Ovary (tissue), 3 donors: Measurements from ENCODE around the gene ANTXR2.

Experiments
- CTCF ChIP-seq, 3 donors: fragments of 450-650 bp in 2 of 3; fragments of 200-600 bp in 1 of 3; IDR thresholded peaks; one replicate each; pipeline versions ENCODE4 v1.5.1 to v1.8.0; 2016 to 2022; ENCODE audit warnings: antibody characterized with exemption in 3 of 3, mild to moderate bottlenecking in 1 of 3
- POLR2A ChIP-seq: fragments of 450-650 bp; IDR thresholded peaks from one replicate; pipeline ENCODE4 v1.6.1; 2017; ENCODE audit warnings: antibody characterized with exemption, mild to moderate bottlenecking, moderate library complexity
- donor health status: DM: no; HTN: no; CAD: no.

- TF ChIP-seq CTCF (IDR thresholded peaks at IDR 0.05) (no peak), POLR2A (no peak)
These were observed 191.6 kb downstream of the ANTXR2 start for GRCh38 chr4:79881407-79881806.
